Measurements from ENCODE around the gene HIPK2. TPM values are rescaled to one million over a fixed set of nuclear protein-coding genes. Genes with fewer than 3 reads are reported as not detected.

The HIPK2 gene
- total RNA-seq, 2 donors from 2014 or later: 49.4 to 68.5 TPM

GRCh38 chr7:139721821-139722220 is 56.0 kb downstream of the HIPK2 start:
- DNase-seq (ENCODE audit: low spot score): no peak

GRCh38 chr7:139721417-139721816 is 56.4 kb downstream of the HIPK2 start:
- H3K4me1 ChIP-seq (ENCODE audit: control insufficient read depth in 1 of 2, low read depth in 2 of 2): peaks cover 38 to 51% of the 10 kb centered on the region in 2 donors
- no peak overlapping the region for H3K4me3 ChIP-seq
- H3K9me3 ChIP-seq: no peaks in the 10 kb centered on the region
- H3K27ac ChIP-seq: peak overlapping the region in 1 of 2 donors; percentile 29
- TF ChIP-seq CTCF (IDR thresholded peaks at IDR 0.05): no peak
- H3K36me3 ChIP-seq: peaks cover 2% of the 10 kb centered on the region
- ATAC-seq (ENCODE audit: insufficient number of reproducible peaks, low FRiP score, low read depth): no peak
- no peak for DNase-seq (ENCODE audit: low spot score)
- H3K27me3 ChIP-seq (replicated peaks; ENCODE audit: insufficient read depth): no peaks in the 10 kb centered on the region

More at GRCh38 chr7:139721821-139722220, 56.0 kb downstream of the HIPK2 start:
- Histone ChIP-seq H3K27me3 (replicated peaks; ENCODE audit: insufficient read depth) (no peaks in the 10 kb centered on the region), H3K4me3 (no peak overlapping the region), H3K27ac (no peak overlapping the region), H3K4me1 (ENCODE audit: control insufficient read depth in 1 of 2, low read depth in 2 of 2) (peaks cover 42 to 55% of the 10 kb centered on the region in 2 donors), H3K36me3 (no peaks in the 10 kb centered on the region), H3K9me3 (no peaks in the 10 kb centered on the region)
- ATAC-seq (ENCODE audit: insufficient number of reproducible peaks, low FRiP score, low read depth): no peak
- no peak for TF ChIP-seq CTCF (IDR thresholded peaks at IDR 0.05)

- Histone ChIP-seq H3K27ac (peak overlapping the region in 1 of 2 donors; percentile 29), H3K36me3 (peaks cover 8% of the 10 kb centered on the region), H3K4me1 (ENCODE audit: control insufficient read depth in 1 of 2, low read depth in 2 of 2) (peaks cover 38 to 46% of the 10 kb centered on the region in 2 donors), H3K9me3 (no peaks in the 10 kb centered on the region), H3K4me3 (no peak overlapping the region), H3K27me3 (replicated peaks; ENCODE audit: insufficient read depth) (no peaks in the 10 kb centered on the region)
- TF ChIP-seq CTCF (IDR thresholded peaks at IDR 0.05): no peak
- DNase-seq (ENCODE audit: low spot score) (no peak), ATAC-seq (ENCODE audit: insufficient number of reproducible peaks, low FRiP score, low read depth) (no peak)
Measured at GRCh38 chr7:139720705-139721231, 57.0 kb downstream of the HIPK2 start.

DNA sequence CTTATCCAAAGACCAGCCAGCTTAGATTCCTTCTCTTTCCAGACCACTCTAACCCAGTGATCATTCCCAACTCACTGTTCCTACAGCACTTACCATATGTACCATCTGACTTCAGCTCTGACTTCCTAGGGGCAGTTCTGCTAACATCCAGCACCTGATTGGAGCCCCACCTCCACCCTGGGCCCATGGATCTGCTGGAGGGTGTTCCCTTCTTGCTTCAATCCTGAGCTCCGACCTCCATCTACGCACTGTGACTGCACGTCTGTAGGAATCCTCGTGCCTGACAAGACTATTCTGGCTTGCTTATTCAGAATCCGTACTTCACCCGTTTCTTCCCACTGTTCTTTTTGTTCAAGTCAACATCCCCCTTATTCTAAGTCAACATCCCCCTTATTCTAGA is 57.6 kb downstream of the HIPK2 start:
- H3K9me3 ChIP-seq: no peaks in the 10 kb centered on the region
- H3K27ac ChIP-seq: peak overlapping the region in 1 of 2 donors; percentile 29
- peaks cover 38 to 40% of the 10 kb centered on the region in 2 donors for H3K4me1 ChIP-seq (ENCODE audit: control insufficient read depth in 1 of 2, low read depth in 2 of 2)
- H3K27me3 ChIP-seq (replicated peaks; ENCODE audit: insufficient read depth): no peaks in the 10 kb centered on the region
- no peak for TF ChIP-seq CTCF (IDR thresholded peaks at IDR 0.05)
- ATAC-seq (ENCODE audit: insufficient number of reproducible peaks, low FRiP score, low read depth): no peak
- no peak for DNase-seq (ENCODE audit: low spot score)
- peaks cover 14% of the 10 kb centered on the region for H3K36me3 ChIP-seq
- H3K4me3 ChIP-seq: no peak overlapping the region

- Histone ChIP-seq H3K27ac (no peak overlapping the region), H3K4me1 (ENCODE audit: control insufficient read depth in 1 of 2, low read depth in 2 of 2) (peaks cover 33 to 35% of the 10 kb centered on the region in 2 donors), H3K27me3 (replicated peaks; ENCODE audit: insufficient read depth) (no peaks in the 10 kb centered on the region), H3K36me3 (peaks cover 26% of the 10 kb centered on the region), H3K9me3 (no peaks in the 10 kb centered on the region), H3K4me3 (no peak overlapping the region)
- no peak for DNase-seq (ENCODE audit: low spot score)
- TF ChIP-seq CTCF (IDR thresholded peaks at IDR 0.05): no peak
- no peak for ATAC-seq (ENCODE audit: insufficient number of reproducible peaks, low FRiP score, low read depth)
Measured at GRCh38 chr7:139718859-139719258, 58.9 kb downstream of the HIPK2 start.
